Activated T-cell treated with anti-CD3 and anti-CD28 coated beads, Interleukin-2, amount 50 U/mL, for 72 hours (primary cell): Measurements from ENCODE around the gene TRA2A. TPM values are rescaled to one million over a fixed set of nuclear protein-coding genes. Genes with fewer than 3 reads are reported as not detected.
"Not testable (repeated sequence)": the region's sequence is repeated elsewhere in the genome, so short reads cannot be mapped to it uniquely, and the experiment has no call there.

Experiments used
- ATAC-seq, 2 donors: fragments of 150-1000 bp; cut with Tn5 transposase; replicated peaks in 1 of 2; 2 replicates each; pipeline ENCODE4 v1.10.0; 2021; ENCODE audit warnings: moderate library complexity in 2 of 2, mild to moderate bottlenecking in 1 of 2
- DNase-seq, 2 donors: peaks; one replicate each; pipeline ENCODE4 v3.0.0; 2021 to 2022; ENCODE audit warnings: mixed read lengths in 1 of 2
- H3K27ac Mint-ChIP-seq: one replicate; pipeline ENCODE4 v1.8.0; 2022; ENCODE audit warnings: mild to moderate bottlenecking, moderate library complexity, mixed read lengths
- H3K27me3 Mint-ChIP-seq: one replicate; pipeline ENCODE4 v1.8.0; 2022; ENCODE audit warnings: low read depth, mixed read lengths
- H3K36me3 Mint-ChIP-seq, 2 donors: one replicate each; pipeline ENCODE4 v1.8.0; 2022; ENCODE audit warnings: mixed read lengths in 2 of 2, mild to moderate bottlenecking in 1 of 2; ENCODE audit not compliant: insufficient read depth in 2 of 2
- H3K4me1 Mint-ChIP-seq: one replicate; pipeline ENCODE4 v1.8.0; 2022; ENCODE audit warnings: low read depth, mixed read lengths
- H3K4me3 Mint-ChIP-seq, 2 donors: one replicate each; pipeline ENCODE4 v1.8.0; 2022; ENCODE audit warnings: mild to moderate bottlenecking in 2 of 2, mixed read lengths in 2 of 2, moderate library complexity in 2 of 2
- H3K9me3 Mint-ChIP-seq, 2 donors: one replicate each; pipeline ENCODE4 v1.8.0; 2022; ENCODE audit warnings: mixed read lengths in 2 of 2
- total RNA-seq, 2 donors: library from RNA; stranded (reverse); gene quantifications; one replicate each; pipeline ENCODE4 v1.2.3, GENCODE V29; 2022

TRA2A gene
- total RNA-seq, 2 donors from 2014 or later: 96.8 to 97.3 TPM

GRCh38 chr7:23531050-23531793 lies 559 bp downstream of the TRA2A start:
- H3K4me3 Mint-ChIP-seq: peak overlapping the region; percentile 100
- peaks cover 54% of the 10 kb centered on the region for H3K4me1 Mint-ChIP-seq

GRCh38 chr7:23530405-23530804 lies 1.4 kb downstream of the TRA2A start:
- Mint-ChIP-seq H3K27me3 (no peaks in the 10 kb centered on the region), H3K36me3 (peaks cover 10 to 18% of the 10 kb centered on the region in 2 donors), H3K27ac (peak overlapping the region; percentile 100), H3K4me3 (peak overlapping the region; percentile 100), H3K4me1 (peaks cover 61% of the 10 kb centered on the region), H3K9me3 (no peaks in the 10 kb centered on the region)
- ATAC-seq (no peak), DNase-seq (peak; percentile 30 to 33)

More at GRCh38 chr7:23531050-23531793, 559 bp downstream of the TRA2A start:
- H3K36me3 Mint-ChIP-seq: peaks cover 10 to 18% of the 10 kb centered on the region in 2 donors
- peak; percentile 58 to 62 for DNase-seq
- peak; percentile 49 to 53 for ATAC-seq
- no peaks in the 10 kb centered on the region for H3K27me3 Mint-ChIP-seq
- H3K9me3 Mint-ChIP-seq: no peaks in the 10 kb centered on the region
- peak overlapping the region; percentile 100 for H3K27ac Mint-ChIP-seq

- H3K4me1 Mint-ChIP-seq: peaks cover 72% of the 10 kb centered on the region
- H3K36me3 Mint-ChIP-seq: peaks cover 10 to 19% of the 10 kb centered on the region in 2 donors
- no peak for DNase-seq
- ATAC-seq: no peak
- peak overlapping the region; percentile 54 for H3K27ac Mint-ChIP-seq
- no peaks in the 10 kb centered on the region for H3K27me3 Mint-ChIP-seq
- no peaks in the 10 kb centered on the region for H3K9me3 Mint-ChIP-seq
- peak overlapping the region; percentile 100 for H3K4me3 Mint-ChIP-seq
Observed at GRCh38 chr7:23529262-23529859, 2.4 kb downstream of the TRA2A start.

- ATAC-seq, H3K9me3 Mint-ChIP-seq, DNase-seq, H3K27me3 Mint-ChIP-seq: not testable (repeated sequence)
- H3K4me3 Mint-ChIP-seq: peak overlapping the region; percentile 24 to 27
- peak overlapping the region; percentile 54 for H3K27ac Mint-ChIP-seq
- H3K36me3 Mint-ChIP-seq: peaks cover 11 to 32% of the 10 kb centered on the region in 2 donors
- peaks cover 76% of the 10 kb centered on the region for H3K4me1 Mint-ChIP-seq
Observed at GRCh38 chr7:23525611-23526010, 6.2 kb downstream of the TRA2A start.

- H3K4me1 Mint-ChIP-seq: peaks cover 65% of the 10 kb centered on the region
- ATAC-seq: no peak
- DNase-seq: no peak
- H3K9me3 Mint-ChIP-seq: no peaks in the 10 kb centered on the region
- H3K4me3 Mint-ChIP-seq: peak overlapping the region; percentile 54 to 69
- peak overlapping the region; percentile 75 for H3K27ac Mint-ChIP-seq
- H3K36me3 Mint-ChIP-seq: peaks cover 10 to 36% of the 10 kb centered on the region in 2 donors
- no peaks in the 10 kb centered on the region for H3K27me3 Mint-ChIP-seq
Observed at GRCh38 chr7:23524473-23524872, 7.3 kb downstream of the TRA2A start.

- H3K4me1 Mint-ChIP-seq: peaks cover 57% of the 10 kb centered on the region
- DNase-seq (no peak), ATAC-seq (no peak)
- no peaks in the 10 kb centered on the region for H3K27me3 Mint-ChIP-seq
- peaks cover 14 to 40% of the 10 kb centered on the region in 2 donors for H3K36me3 Mint-ChIP-seq
- no peak overlapping the region for H3K27ac Mint-ChIP-seq
- H3K9me3 Mint-ChIP-seq: no peaks in the 10 kb centered on the region
- no peak overlapping the region for H3K4me3 Mint-ChIP-seq
Observed at GRCh38 chr7:23523486-23524075, 8.2 kb downstream of the TRA2A start.

GRCh38 chr7:23520582-23520981 lies 11.2 kb downstream of the TRA2A start:
- peaks cover 27 to 65% of the 10 kb centered on the region in 2 donors for H3K36me3 Mint-ChIP-seq
- DNase-seq: no peak
- H3K4me1 Mint-ChIP-seq: peaks cover 37% of the 10 kb centered on the region

GRCh38 chr7:23514755-23515154 lies 17.0 kb downstream of the TRA2A start:
- H3K27me3 Mint-ChIP-seq: no peaks in the 10 kb centered on the region
- H3K4me1 Mint-ChIP-seq: peaks cover 23% of the 10 kb centered on the region
- ATAC-seq (peak; percentile 61 to 68), DNase-seq (no peak)
- no peaks in the 10 kb centered on the region for H3K9me3 Mint-ChIP-seq
- H3K27ac Mint-ChIP-seq: peak overlapping the region; percentile 92
- peak overlapping the region in 1 of 2 donors; percentile 61 for H3K4me3 Mint-ChIP-seq
- H3K36me3 Mint-ChIP-seq: peaks cover 28 to 70% of the 10 kb centered on the region in 2 donors

More at GRCh38 chr7:23520582-23520981, 11.2 kb downstream of the TRA2A start:
- Mint-ChIP-seq H3K27me3 (no peaks in the 10 kb centered on the region), H3K27ac (no peak overlapping the region), H3K9me3 (no peaks in the 10 kb centered on the region), H3K4me3 (no peak overlapping the region)
- ATAC-seq: no peak

- H3K9me3 Mint-ChIP-seq, DNase-seq, ATAC-seq, H3K27me3 Mint-ChIP-seq, H3K4me3 Mint-ChIP-seq: not testable (repeated sequence)
- Mint-ChIP-seq H3K27ac (peak overlapping the region; percentile 58), H3K36me3 (peaks cover 27 to 69% of the 10 kb centered on the region in 2 donors), H3K4me1 (peaks cover 23% of the 10 kb centered on the region)
Observed at GRCh38 chr7:23513746-23514145, 18.0 kb downstream of the TRA2A start.

GRCh38 chr7:23494009-23494408 lies 37.8 kb downstream of the TRA2A start:
- no peak overlapping the region for H3K4me3 Mint-ChIP-seq
- H3K9me3 Mint-ChIP-seq: no peaks in the 10 kb centered on the region
- ATAC-seq (no peak), DNase-seq (no peak)
- no peaks in the 10 kb centered on the region for H3K36me3 Mint-ChIP-seq
- no peaks in the 10 kb centered on the region for H3K27me3 Mint-ChIP-seq
- no peak overlapping the region for H3K27ac Mint-ChIP-seq
- no peaks in the 10 kb centered on the region for H3K4me1 Mint-ChIP-seq

- H3K27ac Mint-ChIP-seq: peak overlapping the region; percentile 85
- ATAC-seq: no peak
- no peaks in the 10 kb centered on the region for H3K36me3 Mint-ChIP-seq
- peak overlapping the region; percentile 91 to 96 for H3K4me3 Mint-ChIP-seq
- H3K9me3 Mint-ChIP-seq: no peaks in the 10 kb centered on the region
- no peak for DNase-seq
- no peaks in the 10 kb centered on the region for H3K27me3 Mint-ChIP-seq
- H3K4me1 Mint-ChIP-seq: no peaks in the 10 kb centered on the region
Observed at GRCh38 chr7:23491502-23491901, 40.3 kb downstream of the TRA2A start.

- DNase-seq (peak; percentile 65 to 69), ATAC-seq (peak; percentile 88 to 97)
- Mint-ChIP-seq H3K9me3 (no peaks in the 10 kb centered on the region), H3K4me1 (no peaks in the 10 kb centered on the region), H3K27ac (peak overlapping the region; percentile 85), H3K36me3 (no peaks in the 10 kb centered on the region), H3K4me3 (peak overlapping the region; percentile 91 to 96), H3K27me3 (no peaks in the 10 kb centered on the region)
Observed at GRCh38 chr7:23490357-23491135, 41.2 kb downstream of the TRA2A start.
